DLD1 (cell line): ENCODE results near the gene LEMD1.

Experiments
- in situ Hi-C: cut with HindIII; loops from 2 replicates; pipeline ENCODE4 v1.10.0; 2017; ENCODE audit warnings: low sequenced_read_pairs

The LEMD1 gene

DNA sequence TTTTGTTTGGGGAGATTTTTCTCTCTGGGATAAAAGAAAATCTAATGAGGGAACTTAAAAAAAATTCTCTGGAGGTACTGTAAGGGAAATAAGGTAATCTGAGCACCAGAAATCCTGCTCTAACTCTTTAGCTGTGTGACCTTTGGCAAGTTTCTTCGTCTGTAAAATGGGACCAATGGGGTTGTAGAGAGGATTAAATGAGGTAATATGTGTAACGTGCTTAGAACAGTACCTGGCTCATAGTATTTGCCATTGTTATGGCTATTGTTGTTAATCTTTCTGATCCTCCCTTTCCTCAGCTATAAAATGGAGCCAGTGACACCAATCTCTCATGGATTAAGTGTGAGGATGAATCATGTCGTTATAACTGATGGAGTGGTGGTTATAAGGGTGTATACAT, 64.3 kb downstream of the LEMD1 start:
- in situ Hi-C loops, result loop anchor here (25.0 kb wide), 1 partner anchor 155 kb away; the partner anchor contains the start of gene CDK18

- in situ Hi-C loops, result loop anchor here (25.0 kb wide), 1 partner anchor 156 kb away; the partner anchor contains the start of gene CDK18
These were observed 65.3 kb downstream of the LEMD1 start, which contains the start of gene KLHDC8A for GRCh38 chr1:205356440-205357139. KLHDC8A (minus strand) TSS chr1:205356922; CDS start chr1:205343604, 13,318 bp downstream.

DNA sequence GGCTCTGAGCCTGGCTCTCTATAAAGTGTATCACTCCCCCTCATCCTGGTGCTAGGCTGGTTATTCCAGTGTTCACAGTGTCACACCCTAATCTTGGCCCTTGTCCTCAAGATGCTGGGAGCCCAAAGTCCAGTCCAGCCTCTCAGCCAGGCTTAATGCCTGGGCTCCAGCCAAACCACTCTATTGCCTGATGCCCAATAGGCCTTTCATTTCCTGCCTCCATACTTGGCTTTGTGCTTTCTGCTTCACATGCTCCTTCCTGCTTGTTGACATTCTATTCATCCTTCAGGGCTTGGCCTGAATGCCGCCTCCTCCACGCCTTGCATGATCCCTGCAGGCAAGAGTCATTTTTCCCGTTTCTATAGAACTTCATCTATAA, 66.8 kb downstream of the LEMD1 start:
- in situ Hi-C loops, result loop anchor here (25.0 kb wide), 1 partner anchor 157 kb away; the partner anchor contains the start of gene CDK18

DNA sequence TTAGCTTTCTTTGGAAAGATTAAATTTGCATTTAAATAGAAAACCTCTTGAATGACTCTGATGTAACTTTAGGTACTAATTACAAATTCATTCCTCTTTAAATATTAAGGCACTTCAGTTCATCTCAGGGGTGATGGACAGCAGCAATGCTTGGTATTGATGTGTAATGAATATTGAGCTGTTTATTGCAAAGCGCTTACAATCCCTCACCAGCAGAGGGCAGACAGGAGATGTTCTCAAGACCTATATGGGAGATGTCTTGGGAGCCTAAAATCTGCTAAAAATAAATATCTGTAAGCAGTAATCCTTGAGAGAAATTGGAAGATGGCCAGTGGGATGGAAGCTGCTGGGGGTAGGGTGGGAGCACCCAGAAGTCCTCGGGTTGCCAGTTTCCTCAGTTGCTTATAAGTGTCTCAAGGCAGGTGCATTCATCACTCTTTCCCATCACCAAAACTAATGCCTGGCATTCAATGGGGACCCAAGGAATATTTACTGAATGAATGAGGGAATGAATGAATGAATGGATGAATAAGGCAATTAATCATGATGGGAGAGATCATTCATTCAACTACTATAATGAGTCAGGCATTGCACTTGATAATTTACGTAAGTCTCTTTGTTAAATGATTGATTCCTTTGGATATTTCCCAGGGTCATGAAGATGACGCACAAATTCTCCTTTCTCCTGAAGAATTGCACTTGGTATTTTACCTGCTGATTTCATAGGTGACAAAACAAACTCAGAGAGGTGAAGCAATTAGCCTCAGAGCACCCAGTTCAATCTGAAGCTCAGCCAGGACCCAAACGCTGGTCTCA, 67.4 kb downstream of the LEMD1 start:
- in situ Hi-C loops, result loop anchor here (25.0 kb wide), 1 partner anchor 158 kb away; the partner anchor contains the start of gene CDK18

GRCh38 chr1:205353612-205354011, 68.2 kb downstream of the LEMD1 start:
- in situ Hi-C loops, result loop anchor here (25.0 kb wide), 1 partner anchor 159 kb away; the partner anchor contains the start of gene CDK18

- in situ Hi-C loops, result loop anchor here (25.0 kb wide), 1 partner anchor 159 kb away; the partner anchor contains the start of gene CDK18
These were observed 68.7 kb downstream of the LEMD1 start for GRCh38 chr1:205353191-205353590.

- in situ Hi-C loops, result loop anchor here (25.0 kb wide), 1 partner anchor 160 kb away; the partner anchor contains the start of gene CDK18
These were observed 69.7 kb downstream of the LEMD1 start for GRCh38 chr1:205351984-205352713.

DNA sequence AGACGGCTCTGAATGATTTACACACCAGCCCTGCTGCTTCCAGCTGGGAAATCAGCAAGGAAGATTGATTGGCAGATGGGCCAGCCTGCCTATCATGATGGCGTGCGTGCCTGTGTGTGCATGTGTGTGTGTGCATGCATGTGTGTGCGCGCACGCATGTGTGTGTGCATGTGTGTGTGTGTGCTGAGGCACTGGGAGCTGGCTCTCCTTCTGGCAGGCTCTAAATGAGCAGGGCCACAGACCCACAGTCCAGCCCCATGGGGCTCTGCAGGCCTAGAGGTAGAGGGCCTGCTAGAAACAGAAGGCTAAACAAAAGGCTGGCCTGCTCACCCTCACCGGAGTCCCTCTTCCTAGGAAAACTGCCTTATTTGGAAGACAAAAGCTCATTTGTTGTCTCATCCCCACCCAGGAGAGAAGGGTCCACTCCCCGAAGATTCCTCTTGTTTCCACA, 71.1 kb downstream of the LEMD1 start:
- in situ Hi-C loops, result loop anchor here (25.0 kb wide), 1 partner anchor 162 kb away; the partner anchor contains the start of gene CDK18

- in situ Hi-C loops, result loop anchor here (25.0 kb wide), 1 partner anchor 162 kb away; the partner anchor contains the start of gene CDK18
These were observed 71.7 kb downstream of the LEMD1 start for GRCh38 chr1:205350124-205350523.

DNA sequence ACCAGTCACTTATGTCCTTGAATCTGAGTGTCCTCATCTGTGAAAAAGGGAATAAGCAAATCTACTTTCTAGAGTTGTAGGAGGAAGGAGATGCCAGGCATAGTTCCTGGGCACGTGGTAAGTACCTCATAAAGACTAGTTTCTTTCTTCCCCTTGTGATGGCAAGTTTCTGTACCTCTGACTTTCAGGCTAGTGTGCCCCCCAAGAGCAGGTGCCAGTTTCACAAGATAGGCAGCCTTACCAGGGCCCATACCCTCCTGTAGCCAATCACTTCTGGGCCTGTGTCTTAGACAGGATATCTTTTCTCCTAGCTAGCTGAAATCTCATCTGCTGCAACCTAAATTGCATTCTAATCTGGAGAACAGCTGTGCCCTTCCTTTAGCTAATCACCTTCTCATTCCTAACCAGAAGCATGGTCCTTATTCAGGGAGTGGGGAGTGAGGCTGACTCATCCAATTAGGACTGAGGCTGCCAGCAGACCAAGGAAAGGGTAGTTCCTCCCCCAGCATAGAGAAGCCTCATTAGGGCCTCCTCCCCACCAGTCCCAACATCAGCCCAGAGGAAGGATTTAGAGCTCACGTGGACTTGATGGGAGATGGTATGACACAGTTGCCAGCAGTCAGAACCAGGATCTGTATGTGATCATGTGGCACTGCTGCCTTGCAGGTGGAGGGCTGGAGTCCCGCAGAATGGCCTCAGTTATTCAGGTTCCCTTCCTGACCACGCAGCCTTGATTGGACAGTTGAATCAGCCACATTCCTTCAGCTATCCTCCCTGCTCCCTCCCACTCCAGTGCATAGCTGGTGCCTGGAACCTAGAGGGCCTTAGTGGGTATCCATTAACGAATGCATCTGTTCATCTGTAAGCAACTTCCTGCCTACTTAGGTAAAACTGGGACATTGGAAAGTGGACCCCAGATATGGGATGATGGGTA, 73.0 kb downstream of the LEMD1 start:
- in situ Hi-C loops, result no loop called here

DNA sequence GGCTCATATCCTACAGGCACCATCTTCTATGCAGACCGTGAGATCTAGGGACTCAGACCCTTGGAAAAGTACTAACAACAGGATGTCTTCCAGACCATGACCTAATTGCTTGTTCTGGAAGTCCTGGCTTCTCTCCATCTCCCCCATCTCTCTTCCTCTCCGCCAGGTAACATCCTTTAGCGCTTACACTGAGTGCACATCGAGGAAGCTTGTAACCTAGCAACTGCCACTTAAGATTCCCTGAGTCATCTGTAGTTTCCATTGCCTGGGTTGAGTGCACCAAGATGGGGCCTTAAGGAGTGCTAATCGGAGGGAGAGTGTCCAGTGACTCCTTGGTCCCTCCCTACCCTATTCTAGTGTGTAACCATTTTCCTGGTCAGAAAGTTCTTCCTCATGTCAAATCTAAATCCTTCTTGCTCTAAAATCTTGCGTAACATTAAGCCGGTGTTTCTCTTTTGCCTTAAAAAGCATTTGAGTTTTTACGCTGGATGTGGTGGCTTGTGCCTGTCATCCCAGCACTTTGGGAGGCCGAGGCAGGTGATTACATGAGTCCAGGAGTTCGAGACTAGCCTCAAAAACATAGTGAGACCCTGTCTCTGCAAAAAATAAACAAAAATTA, 74.8 kb downstream of the LEMD1 start:
- in situ Hi-C loops, result no loop called here

- in situ Hi-C loops, result no loop called here
These were observed 76.1 kb downstream of the LEMD1 start for GRCh38 chr1:205345761-205346160.

DNA sequence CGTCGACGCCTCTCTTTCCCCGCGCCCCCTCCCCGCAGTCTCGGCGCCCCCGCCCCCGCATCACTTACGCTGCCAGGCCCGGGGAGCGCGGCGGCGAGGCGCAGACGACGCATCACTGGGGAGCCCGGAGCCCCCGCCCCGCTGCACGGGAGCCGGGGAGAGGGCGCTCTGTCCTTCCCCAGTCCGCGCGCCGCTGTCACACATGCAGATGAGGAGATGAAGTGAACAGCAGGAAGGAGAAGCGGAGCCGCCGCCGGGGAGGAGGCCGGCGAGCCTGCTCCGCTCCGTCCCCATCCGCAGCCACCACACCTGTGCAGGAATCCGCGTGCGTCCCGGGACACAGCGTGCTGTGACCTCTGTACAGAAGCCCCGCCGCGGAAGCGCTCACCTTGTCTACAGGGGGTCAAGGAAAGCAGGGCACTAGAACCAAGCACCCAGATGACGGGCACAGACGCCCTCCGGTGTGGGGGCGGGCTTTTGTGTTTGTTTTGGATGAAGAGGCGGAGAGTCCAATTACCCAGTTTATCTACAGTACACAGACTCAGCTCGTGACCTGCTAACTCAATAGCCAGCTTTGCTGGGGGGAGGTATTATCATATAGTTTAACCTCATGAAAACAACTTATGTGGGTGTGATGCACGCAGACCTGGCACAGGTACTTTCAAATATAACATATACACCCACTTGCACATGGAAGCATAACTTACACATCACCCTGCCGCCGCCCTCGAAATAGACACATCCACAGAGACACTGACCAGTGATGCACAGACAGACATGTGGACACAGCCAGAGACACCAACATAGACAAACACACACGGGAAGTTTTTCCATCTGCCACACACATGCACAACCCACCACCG, 77.6 kb downstream of the LEMD1 start:
- in situ Hi-C loops, result no loop called here

DNA sequence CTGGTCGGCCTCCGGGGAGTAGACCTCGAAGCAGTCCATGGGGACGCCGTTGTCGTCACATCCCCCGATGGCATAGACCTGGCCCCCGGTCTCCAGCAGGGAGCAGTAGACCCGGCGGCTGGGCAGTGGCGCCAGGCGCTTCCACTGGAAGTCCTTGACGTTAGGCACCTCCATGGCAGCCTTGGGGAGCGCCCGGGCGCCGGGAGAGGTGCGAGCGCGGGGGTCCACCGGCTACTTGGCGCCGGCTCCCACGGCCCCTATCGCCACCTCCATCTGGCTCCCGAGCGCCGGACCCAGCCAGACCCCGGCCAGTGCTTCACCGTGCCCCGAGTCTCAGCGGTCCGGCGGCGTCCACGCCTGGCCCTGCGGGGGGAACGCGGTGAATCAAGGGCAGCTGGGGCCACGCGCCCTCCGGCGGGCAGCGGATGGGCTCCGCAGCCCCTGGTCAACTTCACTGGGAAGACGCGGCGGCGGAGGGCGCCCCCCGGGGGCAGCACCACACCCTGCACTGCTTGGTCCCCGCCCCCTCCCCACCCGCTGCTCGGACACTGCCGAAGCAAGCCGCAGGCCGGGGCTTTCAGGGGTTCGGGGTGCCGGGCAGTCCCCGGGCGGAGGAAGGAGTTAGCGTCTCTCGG, 78.3 kb downstream of the LEMD1 start:
- in situ Hi-C loops, result no loop called here

DNA sequence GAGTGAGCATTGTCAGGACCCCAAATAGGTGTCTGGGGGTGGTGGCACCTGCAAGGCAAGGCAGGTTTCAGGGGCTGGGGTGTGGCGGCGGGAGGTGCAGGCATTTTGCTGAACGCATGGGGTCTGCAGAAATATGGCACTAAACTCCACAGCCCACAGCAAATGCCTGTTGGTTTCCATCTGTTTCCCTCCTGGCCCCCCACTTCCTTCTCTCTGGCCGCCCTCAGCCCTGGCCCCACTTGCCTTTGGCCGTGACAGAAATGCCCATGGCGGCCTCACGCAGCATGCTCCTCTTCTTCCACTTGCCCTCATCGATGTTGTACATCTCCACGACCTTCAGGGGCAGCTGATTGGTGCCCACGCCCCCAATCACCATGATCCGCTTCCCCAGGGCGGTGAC, 78.9 kb downstream of the LEMD1 start:
- in situ Hi-C loops, result no loop called here

DNA sequence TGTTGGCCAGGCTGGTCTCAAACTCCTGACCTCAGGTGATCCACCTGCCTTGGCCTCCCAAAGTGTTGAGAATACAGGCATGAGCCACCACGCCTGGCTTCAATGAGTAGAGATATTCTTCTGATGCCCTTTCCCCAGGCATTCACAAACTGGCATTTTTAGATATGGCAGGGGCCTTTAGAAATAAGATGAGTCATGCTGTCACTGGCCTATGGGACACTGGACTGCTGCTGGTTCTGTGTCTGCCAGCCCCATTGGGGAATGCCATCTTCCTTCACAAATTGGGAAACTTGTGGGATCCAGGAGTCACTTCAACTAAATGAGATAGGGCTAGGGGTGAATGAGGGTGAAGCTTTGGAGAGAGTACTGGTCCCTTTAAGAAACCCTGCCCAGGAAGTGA, 81.2 kb downstream of the LEMD1 start:
- in situ Hi-C loops, result no loop called here

GRCh38 chr1:205339717-205340116, 82.1 kb downstream of the LEMD1 start:
- in situ Hi-C loops, result no loop called here

DNA sequence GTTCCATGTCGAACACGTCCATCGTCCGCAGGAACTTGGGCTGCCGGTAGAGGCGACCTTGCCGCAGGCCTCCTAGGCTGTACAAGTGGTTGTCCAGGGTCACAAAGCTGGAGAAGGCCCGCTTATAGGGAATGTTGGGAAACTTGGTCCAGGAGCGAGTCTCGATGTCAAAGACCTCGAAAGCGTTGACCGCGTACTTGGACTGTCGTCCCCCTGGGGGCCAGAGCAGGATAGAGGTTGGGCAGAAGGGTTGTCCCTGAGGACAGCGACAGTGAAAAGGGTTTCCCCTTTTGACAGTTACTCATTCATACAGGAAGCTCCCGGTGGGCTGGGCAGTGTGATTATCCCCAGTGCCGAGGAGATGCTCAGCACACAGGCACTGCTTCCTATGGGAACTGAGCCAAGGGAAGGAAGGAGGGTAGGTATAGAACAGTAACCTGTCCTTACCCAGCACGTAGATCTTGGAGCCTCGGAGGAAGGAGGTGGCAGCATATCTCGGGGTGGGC, 82.6 kb downstream of the LEMD1 start:
- in situ Hi-C loops, result no loop called here
